ENCODE results near the gene THBS3. TPM values are rescaled to one million over a fixed set of nuclear protein-coding genes. Genes with fewer than 3 reads are reported as not detected.

The THBS3 gene
- total and polyA plus RNA-seq, 2 of the 13 experiments (the other 11 are each of a cell fraction or from before 2014, with no cell fraction given) = 0.86 to 3.6 TPM

- no peak for TF ChIP-seq SIX4 (CRISPR knock-in tag; IDR thresholded peaks at IDR 0.05)
- TF ChIP-seq ZBTB7B (CRISPR knock-in tag; IDR thresholded peaks at IDR 0.05) = 0 out of 2 replicates have a peak, but pooled peaks have one; percentile 46
- TF ChIP-seq MIER3 (CRISPR knock-in tag; IDR thresholded peaks at IDR 0.05; ENCODE audit: borderline replicate concordance) = peak; percentile 34; the same call in 1 of the 2 replicates
- TF ChIP-seq CENPT (CRISPR knock-in tag; IDR thresholded peaks at IDR 0.05; ENCODE audit: low read depth) = 0 out of 2 replicates have a peak, but pooled peaks have one; percentile 33
- no peak for TF ChIP-seq AHDC1 (CRISPR knock-in tag; IDR thresholded peaks at IDR 0.05; ENCODE audit: borderline replicate concordance)
- TF ChIP-seq ZNF773 (CRISPR knock-in tag; IDR thresholded peaks at IDR 0.05; ENCODE audit: borderline replicate concordance) = no peak
- no peak for TF ChIP-seq GPBP1L1 (CRISPR knock-in tag; IDR thresholded peaks at IDR 0.05)
- TF ChIP-seq ZNF451 (CRISPR knock-in tag; IDR thresholded peaks at IDR 0.05) = 0 out of 2 replicates have a peak, but pooled peaks have one; percentile 18
- peak; percentile 16; the same call in 1 of the 2 replicates for TF ChIP-seq KAT8 (CRISPR knock-in tag; IDR thresholded peaks at IDR 0.05)
- TF ChIP-seq MATR3 (CRISPR knock-in tag; IDR thresholded peaks at IDR 0.05) = no peak
- no peak for TF ChIP-seq SPEN (CRISPR knock-in tag; IDR thresholded peaks at IDR 0.05; ENCODE audit: low read depth)
- 0 out of 2 replicates have a peak, but pooled peaks have one; percentile 27 for TF ChIP-seq ZNF761 (CRISPR knock-in tag; conservative IDR thresholded peaks at IDR 0.05)
- TF ChIP-seq KLF16 (CRISPR knock-in tag; IDR thresholded peaks at IDR 0.05) = 0 out of 4 replicates have a peak, but pooled peaks of 1 of the 2 experiments have one; percentile 31
- TF ChIP-seq SNAPC2 (CRISPR knock-in tag; IDR thresholded peaks at IDR 0.05) = no peak
- TF ChIP-seq RFX5 (IDR thresholded peaks at IDR 0.05; ENCODE audit: low read depth, low read length) = no peak
- 0 out of 2 replicates have a peak, but pooled peaks have one; percentile 26 for TF ChIP-seq MED1 (CRISPR knock-in tag; IDR thresholded peaks at IDR 0.05)
- TF ChIP-seq HOXA9 (CRISPR knock-in tag; IDR thresholded peaks at IDR 0.05; ENCODE audit: borderline replicate concordance) = no peak
- no peak for TF ChIP-seq ZNF556 (CRISPR knock-in tag; IDR thresholded peaks at IDR 0.05; ENCODE audit: borderline replicate concordance)
- no peak for TF ChIP-seq CBX1 (IDR thresholded peaks at IDR 0.05; ENCODE audit: low read depth)
- TF ChIP-seq ZSCAN29 (CRISPR knock-in tag; conservative IDR thresholded peaks at IDR 0.05) = no peak
- no peak for TF ChIP-seq SNAPC5 (CRISPR knock-in tag; IDR thresholded peaks at IDR 0.05; ENCODE audit: borderline replicate concordance)
- no peak for TF ChIP-seq ZNF225 (CRISPR knock-in tag; IDR thresholded peaks at IDR 0.05)
- no peak for TF ChIP-seq GATA4 (IDR thresholded peaks at IDR 0.05; ENCODE audit: borderline replicate concordance, low read depth)
- TF ChIP-seq HDAC6 (IDR thresholded peaks at IDR 0.05; ENCODE audit: low read depth, low read length) = no peak
Measured at GRCh38 chr1:155206891-155207805, 549 bp downstream of the THBS3 start (continued).
